Chondrocyte (in vitro differentiated cells): ENCODE measurements around the gene RETREG2. TPM values are rescaled to one million over a fixed set of nuclear protein-coding genes. Genes with fewer than 3 reads are reported as not detected.

Experiments
- DNase-seq: peaks from one replicate; pipeline ENCODE4 v3.0.0; 2021; ENCODE audit warnings: mixed read lengths, low spot score
- H3K27ac Mint-ChIP-seq: one replicate; pipeline ENCODE4 v1.8.0; 2021; ENCODE audit warnings: mild to moderate bottlenecking, moderate library complexity, mixed read lengths; ENCODE audit not compliant: unreplicated experiment
- H3K27me3 Mint-ChIP-seq: 2 replicates; pipeline ENCODE4 v1.8.0; 2021; ENCODE audit warnings: low read depth, mixed read lengths
- H3K36me3 Mint-ChIP-seq: 2 replicates; pipeline ENCODE4 v1.8.0; 2021; ENCODE audit warnings: low read depth, mixed read lengths
- H3K4me1 Mint-ChIP-seq: 2 replicates; pipeline ENCODE4 v1.8.0; 2021; ENCODE audit warnings: low read depth, mild to moderate bottlenecking, mixed read lengths
- H3K4me3 Mint-ChIP-seq: one replicate; pipeline ENCODE4 v1.8.0; 2021; ENCODE audit warnings: mild to moderate bottlenecking, moderate library complexity, mixed read lengths; ENCODE audit not compliant: unreplicated experiment
- H3K9me3 Mint-ChIP-seq: 2 replicates; pipeline ENCODE4 v1.8.0; 2021; ENCODE audit warnings: low read depth, mixed read lengths
- total RNA-seq: library from RNA; stranded (reverse); gene quantifications from 3 replicates; pipeline ENCODE4 v1.2.1, GENCODE V29; 2021
- TF ChIP-seq, protein P1 (sequence below): fragments of 200-600 bp; sonication (generic); IDR thresholded peaks from 2 replicates; pipeline ENCODE4 v1.5.0; 2021; ENCODE audit warnings: antibody characterized with exemption, mild to moderate bottlenecking, moderate library complexity

RETREG2 gene
- total RNA-seq, 1 donor from 2014 or later, result 88.0 TPM

- TF ChIP-seq, protein P1, sequence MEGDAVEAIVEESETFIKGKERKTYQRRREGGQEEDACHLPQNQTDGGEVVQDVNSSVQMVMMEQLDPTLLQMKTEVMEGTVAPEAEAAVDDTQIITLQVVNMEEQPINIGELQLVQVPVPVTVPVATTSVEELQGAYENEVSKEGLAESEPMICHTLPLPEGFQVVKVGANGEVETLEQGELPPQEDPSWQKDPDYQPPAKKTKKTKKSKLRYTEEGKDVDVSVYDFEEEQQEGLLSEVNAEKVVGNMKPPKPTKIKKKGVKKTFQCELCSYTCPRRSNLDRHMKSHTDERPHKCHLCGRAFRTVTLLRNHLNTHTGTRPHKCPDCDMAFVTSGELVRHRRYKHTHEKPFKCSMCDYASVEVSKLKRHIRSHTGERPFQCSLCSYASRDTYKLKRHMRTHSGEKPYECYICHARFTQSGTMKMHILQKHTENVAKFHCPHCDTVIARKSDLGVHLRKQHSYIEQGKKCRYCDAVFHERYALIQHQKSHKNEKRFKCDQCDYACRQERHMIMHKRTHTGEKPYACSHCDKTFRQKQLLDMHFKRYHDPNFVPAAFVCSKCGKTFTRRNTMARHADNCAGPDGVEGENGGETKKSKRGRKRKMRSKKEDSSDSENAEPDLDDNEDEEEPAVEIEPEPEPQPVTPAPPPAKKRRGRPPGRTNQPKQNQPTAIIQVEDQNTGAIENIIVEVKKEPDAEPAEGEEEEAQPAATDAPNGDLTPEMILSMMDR, result no peak
- no peak for DNase-seq
- no peak overlapping the region for H3K4me3 Mint-ChIP-seq
Observed at GRCh38 chr2:219223831-219224610, 45.9 kb downstream of the RETREG2 start.

DNA sequence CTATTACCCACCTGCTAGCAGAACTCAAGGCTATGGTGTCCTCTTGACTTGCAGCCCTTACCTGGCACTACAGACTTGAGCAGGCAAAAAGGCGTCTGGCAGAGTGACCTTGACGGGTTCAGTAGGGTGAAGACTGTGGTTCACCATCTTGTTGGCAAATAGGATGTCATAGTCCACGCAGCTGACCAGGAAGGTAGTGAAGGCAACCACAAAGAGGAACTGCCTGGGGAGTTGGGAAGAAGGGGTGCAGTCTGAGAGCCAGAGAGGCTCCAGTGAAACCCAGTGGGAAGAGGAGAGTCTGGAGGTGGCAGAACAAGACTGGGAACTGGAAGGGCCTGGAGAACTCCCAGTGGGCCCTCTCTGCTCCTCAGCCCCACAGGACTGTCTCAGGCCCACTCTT, 47.3 kb downstream of the RETREG2 start:
- peaks cover 24% of the 10 kb centered on the region for H3K4me1 Mint-ChIP-seq

More at GRCh38 chr2:219223831-219224610, 45.9 kb downstream of the RETREG2 start:
- H3K27me3 Mint-ChIP-seq, result no peaks in the 10 kb centered on the region
- peaks cover 35% of the 10 kb centered on the region for H3K4me1 Mint-ChIP-seq
- H3K27ac Mint-ChIP-seq, result no peak overlapping the region
- peaks cover 21% of the 10 kb centered on the region for H3K36me3 Mint-ChIP-seq
- H3K9me3 Mint-ChIP-seq, result no peaks in the 10 kb centered on the region

DNA sequence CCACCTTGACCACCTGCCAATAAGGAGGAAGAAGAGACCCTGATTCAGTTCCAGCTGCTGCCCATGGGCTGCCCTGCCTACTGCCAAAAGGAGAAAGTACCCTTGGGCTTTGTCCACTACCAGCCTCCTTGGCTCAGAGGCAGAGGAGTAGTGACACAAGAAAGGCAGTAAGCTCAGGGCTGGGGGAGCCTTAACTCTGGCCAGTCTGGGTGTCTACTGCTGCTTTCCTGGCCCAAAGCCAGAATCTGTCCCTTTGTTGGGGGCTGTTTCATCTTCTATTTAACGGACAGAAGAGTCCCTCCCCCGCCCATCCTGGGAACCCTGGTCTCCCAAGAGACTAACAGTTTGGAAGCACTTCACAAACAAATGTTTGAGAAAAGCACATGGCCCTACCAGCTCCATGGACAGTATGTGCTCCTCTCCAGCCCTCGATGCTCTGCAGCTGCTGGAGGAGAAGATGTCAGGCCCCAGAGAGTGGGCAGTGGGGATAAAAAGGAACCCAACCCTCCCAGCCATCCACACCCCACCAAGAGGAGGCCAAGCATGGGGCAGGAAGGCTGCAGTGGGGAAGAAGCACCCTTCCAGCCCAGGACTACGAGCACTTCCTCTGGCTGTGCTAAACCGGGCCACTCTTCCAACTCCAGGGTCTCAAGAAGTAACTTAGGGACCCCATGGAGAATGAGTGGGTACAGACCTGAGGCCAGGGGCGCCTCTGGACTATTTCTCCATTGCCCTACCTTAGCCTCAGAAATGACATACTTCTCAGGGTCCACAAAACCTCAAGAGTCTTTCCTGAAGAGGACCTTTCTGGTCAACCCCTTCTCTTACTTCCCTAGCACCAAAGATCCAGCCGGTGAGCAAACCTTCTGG, 50.2 kb downstream of the RETREG2 start:
- peaks cover 35% of the 10 kb centered on the region for H3K4me1 Mint-ChIP-seq

More for the DNA sequence above, 47.3 kb downstream of the RETREG2 start:
- Mint-ChIP-seq H3K27me3 (no peaks in the 10 kb centered on the region), H3K4me3 (no peak overlapping the region), H3K27ac (no peak overlapping the region), H3K36me3 (peaks cover 21% of the 10 kb centered on the region), H3K9me3 (no peaks in the 10 kb centered on the region)
- TF ChIP-seq, protein P1, result no peak
- DNase-seq, result no peak

DNA sequence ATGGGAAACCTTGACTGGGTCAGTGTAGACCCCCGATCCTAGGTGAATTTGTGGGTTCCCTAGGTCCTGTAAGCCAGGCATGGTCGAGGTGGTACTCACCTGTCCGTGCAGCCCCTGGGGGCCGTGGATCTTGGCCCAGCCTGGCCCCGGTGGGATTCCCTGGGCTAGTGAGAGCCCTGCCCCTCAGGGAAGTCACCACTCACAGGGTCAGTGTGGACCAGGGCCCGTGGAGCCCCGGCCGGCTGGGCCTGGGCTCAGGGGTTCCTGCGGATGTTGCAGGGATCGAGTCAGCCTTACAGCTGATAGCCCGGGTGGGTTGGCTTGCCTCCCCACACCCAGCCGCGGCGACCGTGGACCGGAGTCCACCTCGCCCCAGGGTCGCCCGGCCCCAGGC, 50.8 kb downstream of the RETREG2 start:
- peak overlapping the region; percentile 54 for H3K27ac Mint-ChIP-seq
- DNase-seq, result no peak
- TF ChIP-seq, protein P1, result no peak
- peaks cover 35% of the 10 kb centered on the region for H3K4me1 Mint-ChIP-seq
- no peaks in the 10 kb centered on the region for H3K9me3 Mint-ChIP-seq
- H3K4me3 Mint-ChIP-seq, result peak overlapping the region; percentile 73
- no peaks in the 10 kb centered on the region for H3K27me3 Mint-ChIP-seq
- H3K36me3 Mint-ChIP-seq, result peaks cover 20% of the 10 kb centered on the region

More for the DNA sequence above, 50.2 kb downstream of the RETREG2 start:
- Mint-ChIP-seq H3K9me3 (no peaks in the 10 kb centered on the region), H3K27me3 (no peaks in the 10 kb centered on the region), H3K36me3 (peaks cover 18% of the 10 kb centered on the region), H3K27ac (peak overlapping the region; percentile 54), H3K4me3 (peak overlapping the region; percentile 73)
- TF ChIP-seq, protein P1, result no peak
- no peak for DNase-seq
